ENCODE data around the gene CEP83.
"Not testable (repeated sequence)": the region's sequence is repeated elsewhere in the genome, so short reads cannot be mapped to it uniquely, and the experiment has no call there.

CEP83 gene

GRCh38 chr12:94320109-94320508, 139.6 kb downstream of the CEP83 start:
- TF ChIP-seq SPI1 (IDR thresholded peaks at IDR 0.05; ENCODE audit: borderline replicate concordance, low read depth) (no peak), REST (IDR thresholded peaks at IDR 0.05; ENCODE audit: insufficient replicate concordance, low read depth) (no peak), CTCF (IDR thresholded peaks at IDR 0.05; ENCODE audit: insufficient read depth, low read length) (no peak), GABPA (IDR thresholded peaks at IDR 0.05; ENCODE audit: low read depth) (no peak), POLR2AphosphoS5 (IDR thresholded peaks at IDR 0.05; ENCODE audit: low read depth) (no peak)
- DNase-seq (ENCODE audit: low read depth in 1 of 2, low spot score in 1 of 2) = no peak
- H3K4me3 ChIP-seq (replicated peaks; ENCODE audit: insufficient read depth, low read length) = no peak overlapping the region

GRCh38 chr12:94318181-94318580, 141.5 kb downstream of the CEP83 start:
- H3K4me3 ChIP-seq (replicated peaks; ENCODE audit: insufficient read depth, low read length) = no peak overlapping the region
- no peaks in the 10 kb centered on the region for H3K27me3 ChIP-seq (ENCODE audit: insufficient read depth, poor library complexity, severe bottlenecking)
- no peak overlapping the region for H3K27ac ChIP-seq (replicated peaks)
- TF ChIP-seq SPI1 (IDR thresholded peaks at IDR 0.05; ENCODE audit: borderline replicate concordance, low read depth) (0 out of 2 replicates have a peak, but pooled peaks have one; percentile 17), REST (IDR thresholded peaks at IDR 0.05; ENCODE audit: insufficient replicate concordance, low read depth) (no peak)
- DNase-seq (ENCODE audit: low read depth in 1 of 2, low spot score in 1 of 2) = no peak

More at GRCh38 chr12:94320109-94320508, 139.6 kb downstream of the CEP83 start:
- H3K27ac ChIP-seq (replicated peaks) = no peak overlapping the region
- no peaks in the 10 kb centered on the region for H3K27me3 ChIP-seq (ENCODE audit: insufficient read depth, poor library complexity, severe bottlenecking)

GRCh38 chr12:94316600-94316999, 143.1 kb downstream of the CEP83 start:
- DNase-seq (ENCODE audit: low read depth in 1 of 2, low spot score in 1 of 2); H3K27ac ChIP-seq (replicated peaks); H3K27me3 ChIP-seq (ENCODE audit: insufficient read depth, poor library complexity, severe bottlenecking); H3K4me3 ChIP-seq (replicated peaks; ENCODE audit: insufficient read depth, low read length): not testable (repeated sequence)

GRCh38 chr12:94312378-94312777, 147.3 kb downstream of the CEP83 start:
- TF ChIP-seq REST (IDR thresholded peaks at IDR 0.05; ENCODE audit: insufficient replicate concordance, low read depth) (no peak), CTCF (IDR thresholded peaks at IDR 0.05; ENCODE audit: insufficient read depth, low read length) (no peak), POLR2AphosphoS5 (IDR thresholded peaks at IDR 0.05; ENCODE audit: low read depth) (no peak), GABPA (IDR thresholded peaks at IDR 0.05; ENCODE audit: low read depth) (no peak)
- no peak overlapping the region for H3K4me3 ChIP-seq (replicated peaks; ENCODE audit: insufficient read depth, low read length)
- H3K27ac ChIP-seq (replicated peaks) = no peak overlapping the region
- DNase-seq (ENCODE audit: low read depth in 1 of 2, low spot score in 1 of 2) = no peak
- no peaks in the 10 kb centered on the region for H3K27me3 ChIP-seq (ENCODE audit: insufficient read depth, poor library complexity, severe bottlenecking)
